GM12872 (cell line): Measurements from ENCODE around the gene YIPF1.
A peak's percentile ranks its signal among the peaks of the same experiment; 100 is the strongest.

ENCODE experiments used
- TF ChIP-seq, protein P1 (sequence below): IDR thresholded peaks from 3 replicates; pipeline ENCODE4 v1.5.1; 2011; ENCODE audit warnings: low read depth, mild to moderate bottlenecking, low read length, moderate library complexity; ENCODE audit not compliant: insufficient read depth

The YIPF1 gene

GRCh38 chr1:53835491-53835890 is 54.1 kb downstream of the YIPF1 start:
- TF ChIP-seq, protein P1, sequence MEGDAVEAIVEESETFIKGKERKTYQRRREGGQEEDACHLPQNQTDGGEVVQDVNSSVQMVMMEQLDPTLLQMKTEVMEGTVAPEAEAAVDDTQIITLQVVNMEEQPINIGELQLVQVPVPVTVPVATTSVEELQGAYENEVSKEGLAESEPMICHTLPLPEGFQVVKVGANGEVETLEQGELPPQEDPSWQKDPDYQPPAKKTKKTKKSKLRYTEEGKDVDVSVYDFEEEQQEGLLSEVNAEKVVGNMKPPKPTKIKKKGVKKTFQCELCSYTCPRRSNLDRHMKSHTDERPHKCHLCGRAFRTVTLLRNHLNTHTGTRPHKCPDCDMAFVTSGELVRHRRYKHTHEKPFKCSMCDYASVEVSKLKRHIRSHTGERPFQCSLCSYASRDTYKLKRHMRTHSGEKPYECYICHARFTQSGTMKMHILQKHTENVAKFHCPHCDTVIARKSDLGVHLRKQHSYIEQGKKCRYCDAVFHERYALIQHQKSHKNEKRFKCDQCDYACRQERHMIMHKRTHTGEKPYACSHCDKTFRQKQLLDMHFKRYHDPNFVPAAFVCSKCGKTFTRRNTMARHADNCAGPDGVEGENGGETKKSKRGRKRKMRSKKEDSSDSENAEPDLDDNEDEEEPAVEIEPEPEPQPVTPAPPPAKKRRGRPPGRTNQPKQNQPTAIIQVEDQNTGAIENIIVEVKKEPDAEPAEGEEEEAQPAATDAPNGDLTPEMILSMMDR = no peak

DNA sequence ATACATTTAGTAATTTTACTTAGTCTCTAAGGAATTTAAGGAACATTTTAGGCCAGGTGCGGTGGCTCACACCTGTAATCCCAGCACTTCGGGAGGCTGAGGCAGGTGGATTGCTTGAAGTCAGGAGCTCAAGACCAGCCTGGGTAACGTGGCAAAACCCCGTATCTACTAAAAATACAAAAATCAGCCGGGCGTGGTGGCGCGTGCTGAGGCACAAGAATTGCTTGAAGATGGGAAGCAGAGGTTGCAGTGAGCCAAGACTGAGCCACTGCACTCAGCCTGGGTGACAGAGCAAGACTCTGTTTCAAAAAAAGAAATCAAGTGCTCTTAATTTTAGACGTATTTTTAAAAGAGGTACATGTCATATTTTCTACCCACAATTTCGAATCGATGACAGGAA is 54.8 kb downstream of the YIPF1 start:
- TF ChIP-seq, protein P1 = no peak

DNA sequence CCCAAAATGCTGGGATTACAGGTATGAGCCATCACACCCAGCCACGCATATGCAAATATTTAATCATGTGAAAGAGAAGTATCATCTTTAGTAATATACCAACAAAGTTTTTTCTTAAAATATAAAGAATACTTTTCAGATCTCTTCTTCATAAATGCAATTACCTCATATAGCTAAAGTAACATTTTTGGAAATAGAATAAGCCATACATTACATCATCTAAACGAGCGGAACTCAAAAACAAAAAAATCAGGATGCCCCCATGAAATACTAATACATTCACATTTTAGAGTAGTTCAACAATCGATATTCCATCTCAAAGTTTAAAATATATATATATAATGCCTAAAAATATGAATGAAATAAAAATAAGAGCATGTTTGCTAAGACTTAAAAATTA is 56.2 kb downstream of the YIPF1 start:
- TF ChIP-seq, protein P1 = no peak

DNA sequence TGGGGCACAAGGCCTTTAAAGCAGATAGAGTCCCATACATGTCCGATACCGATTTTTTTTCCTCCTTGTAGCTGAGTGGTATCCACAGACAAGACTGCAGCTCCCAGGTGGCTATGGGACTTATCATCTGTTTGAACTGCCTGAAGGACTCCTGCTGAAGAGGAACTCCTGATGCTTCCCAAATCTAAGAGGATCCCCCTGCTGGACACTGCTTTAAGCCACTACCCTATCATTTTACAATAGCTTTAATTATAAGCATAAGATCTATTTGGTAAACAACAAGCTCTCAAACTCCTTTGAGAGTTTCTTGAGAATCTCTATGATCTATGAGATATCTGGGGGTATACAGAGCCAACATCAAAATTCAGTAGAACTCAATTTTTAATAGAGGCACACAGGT is 63.2 kb downstream of the YIPF1 start:
- TF ChIP-seq, protein P1 = no peak; the same call in 2 of the 3 replicates

DNA sequence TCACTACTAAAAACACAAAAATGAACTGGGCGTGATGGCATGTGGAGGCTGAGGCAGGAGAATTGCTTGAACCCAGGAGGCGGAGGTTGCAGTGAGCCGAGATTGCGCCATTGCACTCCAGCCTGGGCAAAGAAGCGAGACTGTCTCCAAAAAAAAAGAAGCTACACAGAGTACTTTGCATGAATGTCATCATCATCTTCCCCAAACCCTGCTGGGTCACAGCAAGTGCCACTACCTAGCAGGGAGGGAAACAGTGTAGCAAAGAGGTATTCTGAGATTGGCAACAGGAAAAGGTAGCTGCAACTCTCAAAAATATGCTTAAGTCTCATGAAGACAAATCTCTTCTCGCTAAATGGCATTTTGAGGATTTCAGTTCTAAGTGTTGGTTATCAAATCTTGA is 64.3 kb downstream of the YIPF1 start:
- TF ChIP-seq, protein P1 = no peak

GRCh38 chr1:53822931-53823330 is 66.7 kb downstream of the YIPF1 start:
- TF ChIP-seq, protein P1 = no peak

DNA sequence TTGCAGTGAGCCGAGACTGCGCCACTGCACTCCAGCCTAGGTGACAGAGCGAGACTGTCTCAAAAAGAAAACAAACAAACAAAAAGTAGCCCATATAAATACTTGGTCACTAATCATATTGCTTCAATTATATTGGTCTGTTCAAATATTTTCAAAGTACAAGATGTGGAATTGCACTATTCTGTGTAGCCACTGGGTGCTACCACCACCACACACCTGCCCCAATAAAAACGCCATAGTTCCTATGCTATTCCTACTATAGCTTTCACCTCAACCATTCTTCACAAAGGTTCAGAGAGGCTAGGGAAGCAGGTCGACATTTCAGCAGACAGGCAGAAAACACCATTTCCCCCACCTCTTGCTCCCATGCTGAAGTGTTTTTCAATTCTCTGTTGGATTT is 68.2 kb downstream of the YIPF1 start:
- TF ChIP-seq, protein P1 = peak; percentile 37; the same call in 2 of the 3 replicates

GRCh38 chr1:53819387-53819786 is 70.2 kb downstream of the YIPF1 start:
- TF ChIP-seq, protein P1 = no peak
